GM23338 (cell line): ENCODE data around the gene KRT33B.

Experiments used
- CREB1 ChIP-seq: fragments of 250-450 bp; sonication (Bioruptor Pico); IDR thresholded peaks from 2 replicates; pipeline ENCODE4 v1.5.0; 2020; ENCODE audit warnings: low read depth, mild to moderate bottlenecking, moderate library complexity
- EZH2 ChIP-seq: fragments of 200-600 bp; sonication (generic); IDR thresholded peaks from one replicate; pipeline ENCODE4 v1.8.0; 2017; ENCODE audit warnings: antibody characterized with exemption, mild to moderate bottlenecking, low read depth; ENCODE audit not compliant: unreplicated experiment
- EZH2phosphoT487 ChIP-seq: fragments of 200-600 bp; sonication (generic); IDR thresholded peaks from one replicate; pipeline ENCODE4 v1.8.1; 2018; ENCODE audit warnings: antibody characterized with exemption; ENCODE audit not compliant: unreplicated experiment
- JUNB ChIP-seq: IDR thresholded peaks from one replicate; pipeline ENCODE4 v1.6.1; 2016; ENCODE audit warnings: antibody characterized with exemption; ENCODE audit not compliant: unreplicated experiment
- NANOG ChIP-seq: IDR thresholded peaks from 2 replicates; pipeline ENCODE4 v1.6.1; 2016; ENCODE audit warnings: antibody characterized with exemption, borderline replicate concordance
- POLR2AphosphoS5 ChIP-seq: IDR thresholded peaks from 2 replicates; pipeline ENCODE4 v1.6.1; 2016; ENCODE audit warnings: antibody characterized with exemption, low read depth
- TF ChIP-seq, protein P1 (sequence below), 2 experiments: fragments of 200-600 bp in 1 of 2; sonication (generic) in 1 of 2; conservative IDR thresholded peaks; 2 replicates each; pipeline versions ENCODE4 v1.5.1 to v1.6.1; 2016 to 2017; ENCODE audit warnings: antibody characterized with exemption in 2 of 2, low read depth in 2 of 2, mild to moderate bottlenecking in 2 of 2, moderate library complexity in 1 of 2
- TF ChIP-seq, protein P2 (sequence below): IDR thresholded peaks from one replicate; pipeline ENCODE4 v1.6.1; 2018; ENCODE audit warnings: antibody characterized with exemption; ENCODE audit not compliant: unreplicated experiment

DNA sequence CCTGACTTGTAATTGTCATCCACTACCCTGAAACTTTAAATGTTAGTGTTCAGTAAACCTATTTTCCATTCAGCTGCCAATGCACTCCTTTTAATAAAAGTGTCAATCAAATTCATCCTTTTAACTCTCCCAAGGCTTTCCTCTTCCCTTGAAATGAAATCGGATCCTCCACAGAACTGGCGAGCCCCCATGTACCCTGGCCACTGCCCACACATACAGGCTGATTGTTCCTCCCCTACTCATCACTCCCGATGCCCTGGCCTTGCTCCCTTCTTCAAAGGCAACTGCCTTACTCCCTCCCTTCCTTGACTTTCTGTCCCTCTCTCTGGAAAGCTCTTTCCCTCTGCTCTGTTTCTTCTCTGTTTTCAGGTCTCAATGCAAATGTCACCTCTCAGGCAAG, 26.6 kb downstream of the KRT33B start:
- TF ChIP-seq, protein P1, sequence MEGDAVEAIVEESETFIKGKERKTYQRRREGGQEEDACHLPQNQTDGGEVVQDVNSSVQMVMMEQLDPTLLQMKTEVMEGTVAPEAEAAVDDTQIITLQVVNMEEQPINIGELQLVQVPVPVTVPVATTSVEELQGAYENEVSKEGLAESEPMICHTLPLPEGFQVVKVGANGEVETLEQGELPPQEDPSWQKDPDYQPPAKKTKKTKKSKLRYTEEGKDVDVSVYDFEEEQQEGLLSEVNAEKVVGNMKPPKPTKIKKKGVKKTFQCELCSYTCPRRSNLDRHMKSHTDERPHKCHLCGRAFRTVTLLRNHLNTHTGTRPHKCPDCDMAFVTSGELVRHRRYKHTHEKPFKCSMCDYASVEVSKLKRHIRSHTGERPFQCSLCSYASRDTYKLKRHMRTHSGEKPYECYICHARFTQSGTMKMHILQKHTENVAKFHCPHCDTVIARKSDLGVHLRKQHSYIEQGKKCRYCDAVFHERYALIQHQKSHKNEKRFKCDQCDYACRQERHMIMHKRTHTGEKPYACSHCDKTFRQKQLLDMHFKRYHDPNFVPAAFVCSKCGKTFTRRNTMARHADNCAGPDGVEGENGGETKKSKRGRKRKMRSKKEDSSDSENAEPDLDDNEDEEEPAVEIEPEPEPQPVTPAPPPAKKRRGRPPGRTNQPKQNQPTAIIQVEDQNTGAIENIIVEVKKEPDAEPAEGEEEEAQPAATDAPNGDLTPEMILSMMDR (conservative IDR thresholded peaks at IDR 0.05; ENCODE audit: low read depth in 2 of 2): no peak
- TF ChIP-seq EZH2 (no peak), EZH2phosphoT487 (no peak), JUNB (no peak), POLR2AphosphoS5 (no peak), CREB1 (CRISPR knock-in tag) (no peak), NANOG (no peak)
- TF ChIP-seq, protein P2, sequence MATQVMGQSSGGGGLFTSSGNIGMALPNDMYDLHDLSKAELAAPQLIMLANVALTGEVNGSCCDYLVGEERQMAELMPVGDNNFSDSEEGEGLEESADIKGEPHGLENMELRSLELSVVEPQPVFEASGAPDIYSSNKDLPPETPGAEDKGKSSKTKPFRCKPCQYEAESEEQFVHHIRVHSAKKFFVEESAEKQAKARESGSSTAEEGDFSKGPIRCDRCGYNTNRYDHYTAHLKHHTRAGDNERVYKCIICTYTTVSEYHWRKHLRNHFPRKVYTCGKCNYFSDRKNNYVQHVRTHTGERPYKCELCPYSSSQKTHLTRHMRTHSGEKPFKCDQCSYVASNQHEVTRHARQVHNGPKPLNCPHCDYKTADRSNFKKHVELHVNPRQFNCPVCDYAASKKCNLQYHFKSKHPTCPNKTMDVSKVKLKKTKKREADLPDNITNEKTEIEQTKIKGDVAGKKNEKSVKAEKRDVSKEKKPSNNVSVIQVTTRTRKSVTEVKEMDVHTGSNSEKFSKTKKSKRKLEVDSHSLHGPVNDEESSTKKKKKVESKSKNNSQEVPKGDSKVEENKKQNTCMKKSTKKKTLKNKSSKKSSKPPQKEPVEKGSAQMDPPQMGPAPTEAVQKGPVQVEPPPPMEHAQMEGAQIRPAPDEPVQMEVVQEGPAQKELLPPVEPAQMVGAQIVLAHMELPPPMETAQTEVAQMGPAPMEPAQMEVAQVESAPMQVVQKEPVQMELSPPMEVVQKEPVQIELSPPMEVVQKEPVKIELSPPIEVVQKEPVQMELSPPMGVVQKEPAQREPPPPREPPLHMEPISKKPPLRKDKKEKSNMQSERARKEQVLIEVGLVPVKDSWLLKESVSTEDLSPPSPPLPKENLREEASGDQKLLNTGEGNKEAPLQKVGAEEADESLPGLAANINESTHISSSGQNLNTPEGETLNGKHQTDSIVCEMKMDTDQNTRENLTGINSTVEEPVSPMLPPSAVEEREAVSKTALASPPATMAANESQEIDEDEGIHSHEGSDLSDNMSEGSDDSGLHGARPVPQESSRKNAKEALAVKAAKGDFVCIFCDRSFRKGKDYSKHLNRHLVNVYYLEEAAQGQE: no peak
